A204.1 (cell line): ENCODE measurements around the gene CLCNKB.
"Not testable (repeated sequence)": the region's sequence is repeated elsewhere in the genome, so short reads cannot be mapped to it uniquely, and the experiment has no call there.

ENCODE experiments used
- FAIRE-seq: peaks from 2 replicates; lab custom pipeline; 2012; peaks lifted over from hg19 to GRCh38; lab: Jason Lieb, UNC

Gene CLCNKB

DNA sequence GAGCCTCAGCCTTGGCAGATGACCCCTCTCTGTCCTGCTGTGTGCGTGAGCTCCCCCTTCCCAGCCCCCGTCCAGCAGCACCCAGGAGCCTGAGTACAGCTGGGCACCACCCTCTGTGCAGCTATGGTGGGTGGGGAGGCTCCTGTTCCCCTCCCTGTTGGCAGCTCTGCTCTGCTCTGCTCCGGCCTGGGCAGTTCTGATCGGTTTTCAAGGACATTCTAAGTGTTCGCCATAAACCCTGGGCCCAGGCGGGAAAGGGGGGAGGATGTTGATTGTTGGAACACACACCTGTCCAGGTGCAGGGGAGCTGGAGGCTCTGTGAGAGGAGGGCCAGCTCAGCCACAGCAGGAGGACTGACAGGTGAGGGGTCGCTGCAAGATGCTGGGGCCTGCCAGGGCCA, at the start of gene CLCNKB:
Gene CLCNKB, plus strand, starts transcription at position 262 of the 400 bp plus-strand sequence. CDS start 711 bp downstream, outside the sequence.
- no peak for FAIRE-seq

DNA sequence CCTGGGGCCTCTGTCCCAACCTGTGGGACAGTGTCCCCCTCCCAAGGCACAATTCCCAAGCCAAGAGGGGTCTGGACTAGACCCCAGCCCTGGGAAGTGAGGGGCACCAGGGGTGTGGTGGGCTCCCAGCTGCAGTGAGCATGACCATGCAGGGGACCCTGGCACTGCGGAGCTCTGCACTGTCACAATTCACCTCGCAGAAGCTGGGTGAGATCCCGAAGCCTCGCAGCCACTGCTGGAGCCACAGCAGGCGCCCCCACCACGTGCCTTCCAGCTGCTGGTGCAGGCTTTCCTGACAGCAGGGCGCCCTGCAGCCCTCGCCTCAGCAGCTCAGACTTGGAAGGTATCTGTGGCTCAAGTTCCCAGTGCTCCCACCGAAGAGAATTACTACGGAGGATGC, 49.5 kb upstream of the CLCNKB start:
- no peak for FAIRE-seq

DNA sequence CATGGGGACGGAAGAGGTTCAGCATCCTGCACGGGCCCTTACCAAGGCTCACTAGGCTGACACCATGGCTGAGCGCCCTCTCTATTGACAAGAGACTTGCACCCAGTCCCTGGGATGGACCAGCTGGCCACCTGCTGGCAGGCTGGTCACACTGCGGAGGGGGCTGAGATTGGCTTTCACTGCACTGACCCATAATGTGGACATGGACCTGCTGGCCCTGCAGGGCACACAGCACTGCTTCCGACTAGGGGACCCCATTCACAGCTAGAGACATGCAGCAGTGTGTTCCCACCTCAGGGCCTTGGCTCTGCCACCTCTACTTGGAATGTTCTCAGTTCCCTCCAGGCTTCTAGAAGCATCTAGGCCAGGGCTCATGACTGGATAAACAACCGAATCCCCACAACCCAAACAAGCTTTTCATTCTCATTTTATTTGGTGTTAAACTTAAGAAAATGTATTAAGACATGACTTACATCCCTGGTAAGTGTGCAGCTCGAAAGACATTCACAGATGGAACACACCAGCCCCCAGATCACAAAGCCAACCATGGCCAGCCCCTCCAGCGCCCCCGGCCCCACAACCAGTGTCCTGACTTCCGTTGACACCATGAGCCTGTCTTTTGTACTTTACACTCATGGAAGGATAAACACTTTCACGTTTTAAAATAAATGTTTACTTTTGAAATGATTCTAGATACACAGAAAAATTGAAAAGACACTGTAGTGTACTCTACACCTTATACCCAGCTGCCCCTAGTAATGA, 48.8 kb upstream of the CLCNKB start:
- FAIRE-seq, result no peak

DNA sequence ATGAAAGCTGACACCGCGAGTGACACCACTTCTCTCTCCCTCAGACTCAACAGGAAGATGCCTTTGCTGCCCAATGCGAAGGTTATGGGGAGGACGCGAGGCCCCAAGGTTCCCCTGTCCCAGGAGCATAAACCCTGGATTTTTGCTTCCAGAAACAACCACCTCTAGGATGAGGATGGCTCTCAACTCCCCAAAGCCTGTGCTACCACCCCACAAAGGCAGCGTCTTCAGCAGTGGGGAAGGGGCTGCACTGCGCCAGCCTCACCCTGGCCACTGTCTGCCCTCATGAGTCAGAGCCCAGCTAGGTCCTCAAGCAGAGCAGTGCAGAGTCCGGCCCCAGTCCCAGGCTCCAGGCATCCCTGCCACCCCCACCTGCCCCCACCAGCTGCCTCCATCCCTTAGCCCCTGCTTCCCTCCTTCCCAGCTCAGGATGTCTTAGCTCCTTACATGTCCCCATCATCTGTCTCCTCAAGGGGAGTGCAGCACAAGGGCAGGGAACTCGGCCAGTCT, 46.5 kb upstream of the CLCNKB start:
- FAIRE-seq, result no peak

DNA sequence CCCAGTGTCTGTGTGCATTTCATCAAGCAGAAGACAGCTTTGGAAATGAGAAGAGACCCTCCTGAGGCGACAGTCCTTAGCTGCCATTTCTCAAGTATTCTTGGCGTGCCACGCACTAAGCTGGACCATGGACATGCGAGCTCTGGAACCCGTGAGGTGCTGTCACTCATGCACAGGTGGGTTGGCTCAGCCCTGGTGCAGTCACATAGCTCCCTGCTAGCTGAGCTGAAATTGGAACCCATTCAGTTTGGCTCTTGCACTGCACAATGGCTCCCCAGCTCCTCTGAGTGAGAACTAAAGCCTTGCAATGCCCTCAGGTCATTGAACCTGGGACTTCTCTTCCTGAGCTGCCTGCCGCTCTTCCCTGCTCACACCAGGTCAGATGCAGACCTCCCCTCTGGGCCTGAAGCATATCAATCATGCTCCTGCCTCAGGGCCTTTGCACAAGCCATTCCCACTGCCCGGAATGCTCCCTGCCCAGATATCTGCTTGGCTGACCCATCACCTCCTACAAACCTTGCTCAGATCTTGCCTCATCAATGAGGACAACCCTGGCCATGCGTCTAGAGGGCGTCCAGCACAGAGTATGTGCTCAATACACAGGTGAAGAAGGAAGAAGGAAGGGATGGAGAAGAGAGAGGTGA, 45.8 kb upstream of the CLCNKB start:
- FAIRE-seq, result no peak

DNA sequence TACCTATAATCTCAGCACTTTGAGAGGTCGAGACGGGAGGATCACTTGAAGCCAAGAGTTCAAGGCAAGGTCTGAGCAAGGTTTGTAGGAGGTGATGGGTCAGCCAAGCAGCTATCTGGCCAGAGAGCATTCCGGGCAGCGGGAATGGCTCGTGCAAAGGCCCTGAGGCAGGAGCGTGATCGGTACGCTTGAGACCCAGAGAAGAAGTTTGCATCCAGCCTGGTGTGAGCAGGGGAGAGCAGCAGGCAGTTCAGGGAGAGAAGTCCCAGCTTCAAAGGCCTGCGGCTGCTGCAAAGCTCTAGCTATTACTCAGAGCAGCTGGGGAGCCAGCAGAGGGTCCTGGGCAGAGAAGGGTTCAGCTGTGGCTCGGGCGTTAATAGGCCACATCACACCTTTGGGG, 44.7 kb upstream of the CLCNKB start:
- no peak for FAIRE-seq

DNA sequence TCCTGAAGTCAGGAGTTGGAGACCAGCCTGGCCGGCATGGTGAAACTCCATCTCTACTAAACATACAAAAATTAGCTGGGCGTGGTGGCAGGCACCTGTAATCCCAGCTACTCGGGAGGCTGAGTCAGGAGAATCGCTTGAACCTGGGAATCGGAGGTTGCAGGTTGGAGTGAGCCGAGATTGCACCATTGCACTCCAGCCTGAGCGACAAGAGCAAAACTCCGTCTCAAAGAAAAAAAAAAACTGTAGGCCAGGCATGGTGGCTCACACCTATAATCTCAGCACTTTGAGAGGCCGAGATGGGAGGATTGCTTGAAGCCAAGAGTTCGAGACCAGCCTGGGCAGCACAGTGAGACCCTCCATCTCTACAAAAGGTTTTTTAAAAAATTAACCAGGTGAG, 42.3 kb upstream of the CLCNKB start:
- not testable (repeated sequence) for FAIRE-seq

DNA sequence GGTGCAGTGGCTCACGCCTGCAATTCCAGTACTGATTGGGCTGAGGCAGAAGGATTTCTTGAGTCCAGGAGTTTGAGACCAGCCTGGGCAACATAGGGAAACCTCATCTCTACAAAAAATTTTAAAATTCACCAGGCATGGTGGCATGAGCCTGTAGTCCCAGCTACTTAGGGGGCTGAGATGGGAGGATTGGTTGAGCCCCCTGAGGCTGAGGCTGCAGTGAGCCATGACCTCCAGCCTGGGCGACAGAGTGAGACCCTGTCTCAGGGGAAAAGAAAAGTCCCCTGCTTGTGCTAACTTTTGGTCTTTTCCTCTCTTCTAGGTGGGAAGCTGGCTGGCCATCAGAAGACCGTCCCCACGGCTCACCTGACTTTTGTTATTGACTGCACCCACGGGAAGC, 38.0 kb upstream of the CLCNKB start:
- FAIRE-seq, result no peak

DNA sequence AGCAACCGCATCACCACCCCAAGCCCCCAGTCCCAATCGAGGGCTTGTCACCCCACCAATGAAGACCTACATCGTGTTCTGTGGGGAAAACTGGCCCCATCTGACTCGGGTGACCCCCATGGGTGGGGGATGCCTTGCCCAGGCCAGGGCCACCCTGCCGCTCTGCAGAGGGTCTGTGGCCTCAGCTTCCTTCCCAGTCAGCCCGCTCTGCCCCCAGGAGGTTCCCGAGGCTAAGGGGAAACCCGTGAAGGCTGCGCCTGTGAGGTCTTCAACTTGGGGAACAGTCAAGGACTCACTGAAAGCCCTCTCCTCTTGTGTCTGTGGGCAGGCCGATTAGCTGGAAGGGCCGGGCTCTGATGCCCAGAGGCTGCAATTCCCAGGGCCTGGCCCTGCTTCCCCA, 37.6 kb upstream of the CLCNKB start:
- FAIRE-seq, result no peak

DNA sequence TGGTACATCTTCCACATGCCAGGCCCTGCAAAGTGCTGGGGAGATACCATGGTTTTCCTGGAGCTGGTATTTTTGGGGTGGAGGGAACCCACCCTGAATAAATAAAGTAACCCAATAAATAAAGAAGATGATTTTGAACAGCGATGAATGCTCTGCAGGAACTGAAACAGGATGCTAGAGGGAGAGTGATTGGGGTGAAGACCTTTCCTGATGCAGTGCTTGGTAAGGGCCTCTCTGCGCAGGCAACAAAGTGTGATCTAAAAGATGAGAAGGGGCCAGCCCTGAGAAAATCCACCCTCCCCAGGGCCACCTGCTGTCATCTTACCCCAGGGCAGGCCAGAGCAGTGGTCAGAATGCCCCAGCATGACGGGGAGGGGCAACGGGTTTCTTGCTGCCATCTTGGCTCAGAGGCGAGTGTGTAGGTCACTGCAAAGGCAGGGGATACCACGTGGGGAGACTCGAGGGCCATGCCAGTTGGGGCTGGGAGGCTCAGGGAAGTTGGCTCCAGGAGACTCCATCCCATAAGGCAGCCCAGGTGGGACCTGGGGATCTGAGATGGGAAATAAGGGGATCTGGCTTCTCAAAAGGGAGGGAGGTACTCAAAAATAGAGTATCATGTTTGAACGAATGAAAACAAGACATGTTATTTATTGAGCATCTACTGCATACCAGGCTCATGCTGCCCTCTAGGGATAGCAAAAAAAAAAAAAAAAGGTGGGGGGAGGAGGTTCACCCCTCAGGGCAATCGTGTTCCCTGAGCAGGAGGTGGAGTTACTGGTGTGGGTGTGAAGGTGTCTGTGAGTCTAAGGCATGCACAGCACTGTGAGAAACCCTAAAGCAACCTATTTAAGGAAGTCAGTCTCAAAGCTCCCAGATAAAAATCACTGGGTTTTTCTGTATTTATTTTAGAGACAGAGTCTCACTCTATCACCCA, 36.8 kb upstream of the CLCNKB start:
- FAIRE-seq, result no peak

DNA sequence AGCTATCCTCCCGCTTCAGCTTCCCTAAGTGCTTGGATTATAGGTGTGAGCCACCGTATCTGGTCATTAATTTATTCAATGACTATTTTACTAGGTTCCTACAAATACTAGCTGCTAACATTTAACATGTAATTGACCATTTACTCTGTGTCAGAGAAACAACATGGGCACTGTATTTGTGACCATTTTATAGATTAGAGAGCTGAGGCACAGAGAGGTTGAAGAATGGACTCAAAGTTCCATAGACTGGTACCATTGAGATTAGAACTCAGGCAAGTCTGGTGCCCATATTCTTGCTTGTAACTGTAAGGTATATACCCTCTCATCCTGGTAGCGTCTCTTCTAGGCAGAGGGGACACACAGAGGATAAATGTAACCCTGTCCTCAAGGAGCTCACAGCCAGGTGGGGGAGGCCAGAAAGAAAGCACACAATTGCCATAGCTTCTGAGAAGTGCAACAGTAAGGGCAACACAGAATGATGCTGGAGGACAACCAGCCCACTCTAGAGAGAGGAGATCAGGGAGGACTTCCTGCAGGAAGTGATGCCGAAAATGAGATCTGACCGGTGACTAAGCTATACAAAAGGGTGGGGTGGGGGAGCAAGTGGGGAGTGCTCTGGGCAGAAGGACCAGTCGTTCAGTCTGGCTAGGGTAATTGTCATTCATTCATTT, 35.8 kb upstream of the CLCNKB start:
- no peak for FAIRE-seq

DNA sequence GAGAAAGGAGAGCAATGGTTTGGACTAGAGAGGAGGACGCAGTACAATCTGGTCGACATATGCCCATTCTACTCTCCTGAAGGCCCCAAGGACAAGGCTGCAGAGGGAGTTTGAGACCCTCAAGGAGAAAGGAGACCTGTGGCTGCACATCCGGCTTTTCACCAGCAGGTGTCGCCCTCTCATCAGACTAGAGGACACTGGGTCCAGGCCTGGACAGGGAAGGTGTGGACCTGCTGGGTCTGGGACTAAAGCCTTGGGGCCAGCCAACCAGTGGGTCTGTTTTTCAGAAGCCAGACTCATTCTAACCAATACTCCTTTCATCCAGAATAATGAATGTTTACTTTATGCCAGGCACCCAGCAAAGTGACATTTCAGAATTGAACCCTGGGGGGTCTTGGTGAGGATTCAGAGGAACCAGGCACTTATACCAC, 34.5 kb upstream of the CLCNKB start:
- no peak for FAIRE-seq

DNA sequence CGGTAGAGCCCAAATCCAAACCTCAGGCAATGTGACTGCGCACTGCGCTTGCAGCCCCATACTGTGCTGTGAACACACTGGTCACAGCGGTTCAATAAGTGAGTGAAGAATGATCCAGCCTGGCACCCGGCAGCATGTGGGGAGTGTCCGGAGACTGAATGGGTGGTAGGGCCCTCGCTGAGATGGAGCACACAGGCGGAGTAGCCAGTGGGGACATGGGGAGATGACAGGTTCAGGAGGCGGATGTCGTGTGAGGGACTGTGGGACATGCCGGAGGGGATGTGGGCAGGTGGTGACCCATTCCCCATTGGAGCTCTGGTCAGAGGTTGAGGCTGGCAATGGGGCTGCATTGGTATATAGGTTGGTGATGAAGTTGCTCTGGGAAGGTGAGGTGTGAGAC, 33.9 kb upstream of the CLCNKB start:
- no peak for FAIRE-seq

DNA sequence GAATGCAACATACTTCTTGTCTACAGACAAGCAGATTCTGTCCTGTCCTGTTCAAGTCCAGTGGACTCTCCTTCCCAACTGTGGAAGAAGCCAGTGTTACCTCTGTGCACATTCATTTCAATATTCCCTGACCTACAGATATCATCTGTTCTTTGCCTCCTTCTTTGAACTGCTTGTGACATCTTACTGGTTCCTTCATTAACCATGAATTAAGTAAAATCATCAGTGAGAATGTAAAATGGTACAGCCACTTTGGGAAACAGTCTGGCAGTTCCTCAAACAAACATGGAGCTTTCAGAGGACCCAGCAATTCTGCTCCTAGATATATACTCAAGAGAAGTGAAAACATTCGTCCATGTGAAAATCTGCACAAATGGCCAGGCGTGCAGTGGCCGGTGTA, 32.7 kb upstream of the CLCNKB start:
- no peak for FAIRE-seq

DNA sequence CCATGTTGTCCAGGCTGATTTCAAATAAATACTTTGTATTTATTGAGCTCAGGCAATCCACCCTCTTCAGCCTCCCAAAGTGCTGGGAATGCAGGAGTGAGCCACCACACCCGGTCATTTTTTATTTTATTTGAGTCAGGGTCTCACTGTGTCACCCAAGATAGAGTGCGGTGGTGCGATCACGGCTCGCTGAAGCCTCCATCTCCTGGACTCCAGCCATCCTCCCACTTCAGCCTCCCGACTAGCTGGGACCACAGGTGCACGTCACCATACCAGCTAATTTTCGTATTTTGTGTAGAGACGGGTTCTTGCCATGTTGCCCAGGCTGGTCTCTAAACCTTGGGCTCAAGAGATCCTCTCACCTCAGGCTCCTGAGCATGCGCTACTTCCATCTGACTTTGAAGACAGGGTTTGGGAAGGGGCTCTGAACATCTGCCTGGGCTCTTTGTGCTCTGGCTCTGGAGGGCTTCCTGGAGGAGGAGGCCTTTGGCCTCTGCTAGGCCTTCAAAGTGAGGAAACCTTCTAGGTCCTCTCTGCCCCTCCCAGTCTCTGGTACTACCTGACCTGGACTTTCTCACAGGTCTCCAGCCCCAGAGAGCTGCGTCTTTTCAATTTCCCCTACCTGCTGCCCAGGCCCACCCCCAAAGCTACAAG, 31.5 kb upstream of the CLCNKB start:
- no peak for FAIRE-seq

DNA sequence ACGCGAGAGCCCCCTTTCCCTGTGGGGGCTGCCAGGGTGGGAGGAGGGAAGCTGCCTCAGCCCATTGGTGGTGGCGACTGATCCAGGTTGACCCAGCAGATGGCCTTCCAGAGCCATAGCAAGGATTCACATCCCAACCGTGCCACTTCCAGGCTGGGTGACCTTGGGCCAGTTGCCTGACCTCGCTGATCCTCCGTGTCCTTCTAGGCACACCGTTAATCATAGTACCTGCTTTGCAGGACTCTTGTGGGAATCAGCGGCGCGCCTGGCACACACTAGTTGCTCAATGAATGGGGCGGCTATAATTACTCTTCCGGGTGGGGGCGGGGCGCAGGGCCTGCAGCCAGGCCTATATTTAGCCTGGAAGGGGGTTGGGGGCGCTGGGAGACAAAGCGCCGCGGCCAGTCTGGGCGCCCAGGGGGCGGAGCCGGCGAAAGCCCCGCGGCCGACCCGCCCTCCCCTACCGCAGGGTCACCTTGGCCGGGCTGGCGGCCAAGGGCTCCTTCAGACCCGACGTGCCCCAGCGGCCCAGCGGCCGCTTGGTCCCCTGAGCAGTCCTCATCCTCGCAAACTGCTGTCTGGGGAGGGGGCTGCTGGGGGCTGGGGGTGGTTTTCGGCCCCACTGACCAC, 30.9 kb upstream of the CLCNKB start:
- FAIRE-seq, result no peak

DNA sequence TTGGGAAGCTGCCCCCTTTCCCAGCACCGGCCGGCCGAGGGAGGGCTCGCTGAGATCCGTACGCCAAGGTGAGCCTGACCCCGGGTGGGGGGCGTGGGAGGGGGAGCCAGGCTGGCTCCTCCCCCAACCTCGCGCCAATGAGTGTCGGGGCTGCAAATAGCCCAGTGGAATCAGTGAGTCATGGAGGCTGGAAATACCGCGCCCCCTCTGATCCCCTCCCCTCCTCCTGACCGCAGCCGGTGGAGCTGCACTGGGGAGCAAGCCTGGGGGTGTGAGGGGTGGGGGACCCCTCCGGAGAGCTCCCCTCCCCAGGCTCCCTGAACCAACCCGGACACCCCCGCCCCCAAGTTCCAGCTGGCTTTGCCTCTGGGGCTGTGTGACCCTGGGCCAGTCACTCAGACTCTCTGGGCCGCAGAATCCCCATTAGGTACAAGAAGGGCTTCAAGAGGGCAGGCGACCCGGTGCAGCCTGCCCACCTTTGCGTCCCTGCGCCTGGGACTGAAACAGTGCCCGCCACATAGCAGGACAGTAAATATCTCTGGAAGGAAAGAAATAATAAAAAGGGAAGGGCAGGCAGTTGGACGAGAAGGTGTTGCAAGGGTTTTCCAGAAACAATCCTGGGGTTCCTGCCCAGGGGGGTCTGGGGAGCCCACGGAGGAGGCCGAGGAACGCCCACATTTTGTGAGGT, 30.2 kb upstream of the CLCNKB start:
- FAIRE-seq, result no peak

DNA sequence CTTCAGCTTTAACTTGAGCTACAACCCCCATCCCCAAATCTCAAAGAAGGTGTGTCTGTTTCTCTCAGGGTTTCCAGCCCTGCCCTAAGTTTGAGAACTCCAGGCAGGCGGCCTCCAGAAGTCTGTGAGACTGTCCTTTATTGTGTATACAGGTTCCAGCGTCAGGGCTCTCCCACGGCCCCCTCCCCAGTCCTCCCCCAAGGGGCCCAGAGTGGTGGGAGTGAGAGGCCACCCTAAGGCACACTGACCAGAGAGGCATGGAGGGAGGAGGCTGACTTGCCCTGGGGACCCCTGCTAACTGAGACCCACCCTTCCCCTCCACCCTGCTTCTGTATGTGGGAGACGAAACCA, 29.7 kb upstream of the CLCNKB start:
- FAIRE-seq, result no peak

DNA sequence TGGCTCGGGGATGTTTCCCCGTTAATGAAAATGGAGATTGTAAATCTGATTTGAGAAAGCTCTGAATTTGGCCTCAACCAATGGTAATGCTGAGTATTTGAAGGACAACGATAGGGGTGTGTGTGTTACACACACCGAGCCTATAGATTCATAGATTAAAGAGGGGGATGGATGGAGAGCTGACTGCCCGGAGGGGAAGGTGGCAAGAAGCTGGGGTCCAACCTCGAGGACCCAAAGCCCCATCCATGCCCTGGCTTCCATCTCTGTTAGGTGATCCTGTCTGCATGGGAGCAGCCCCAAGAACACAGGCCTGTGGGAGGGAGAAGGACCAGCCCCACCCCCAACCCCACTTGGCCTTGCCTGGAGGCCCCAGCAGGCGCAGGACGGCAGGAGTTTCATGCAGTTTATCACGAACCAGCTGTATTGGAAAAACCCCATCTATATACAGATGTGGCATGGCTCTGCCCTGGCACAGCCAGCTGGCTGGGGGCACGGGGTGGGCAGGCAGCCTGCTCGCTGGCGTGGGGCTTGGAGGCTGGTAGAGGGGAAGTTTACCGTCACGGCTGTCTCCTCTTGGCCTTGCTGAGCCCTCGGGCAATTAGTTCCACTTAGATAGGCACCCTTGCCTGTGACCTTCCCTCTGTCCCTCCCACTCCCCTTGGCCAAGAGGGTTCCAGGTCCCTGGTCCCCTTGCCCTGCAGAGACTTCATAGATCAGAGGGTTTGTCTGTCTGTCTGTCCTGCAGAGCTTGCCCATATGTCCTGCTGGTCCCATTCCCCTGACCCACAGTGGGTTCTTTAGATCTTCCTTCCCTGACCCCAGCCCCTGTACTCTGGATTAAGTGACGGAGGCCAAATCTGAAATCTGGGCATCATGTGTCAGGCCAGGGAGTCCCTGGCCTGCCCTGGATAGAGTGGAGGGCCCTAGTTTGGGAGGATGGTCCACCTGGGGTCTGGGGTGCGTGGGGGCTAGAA, 28.8 kb upstream of the CLCNKB start:
- no peak for FAIRE-seq
